Endometrial microvascular endothelial cells (primary cell): Measurements from ENCODE around the gene LHPP. TPM values are rescaled to one million over a fixed set of nuclear protein-coding genes. Genes with fewer than 3 reads are reported as not detected.

Source experiments
- in situ Hi-C: cut with HindIII; loops from 2 replicates; pipeline ENCODE4 v1.10.0; 2017; ENCODE audit warnings: low sequenced_read_pairs, low pct_unique_long_range_greater_than_20kb; ENCODE audit errors: inconsistent ontology term
- total RNA-seq: library from RNA; depleted of rRNA; stranded (reverse); fragments of >200 nt; gene quantifications from one replicate; pipeline ENCODE4 v1.2.3, GENCODE V29; 2015; ENCODE audit errors: inconsistent ontology term

LHPP gene
- total RNA-seq, 1 donor from 2014 or later = 12.3 TPM

- in situ Hi-C loops = no loop called here
Measured at GRCh38 chr10:124512040-124512428, 50.4 kb downstream of the LHPP start.

GRCh38 chr10:124512600-124512999 is 51.0 kb downstream of the LHPP start:
- in situ Hi-C loops = no loop called here

- in situ Hi-C loops = no loop called here
Measured at GRCh38 chr10:124515244-124515970, 53.8 kb downstream of the LHPP start.

GRCh38 chr10:124516181-124516580 is 54.6 kb downstream of the LHPP start:
- in situ Hi-C loops = no loop called here

GRCh38 chr10:124516746-124517397 is 55.2 kb downstream of the LHPP start:
- in situ Hi-C loops = no loop called here

GRCh38 chr10:124517461-124517860 is 55.8 kb downstream of the LHPP start:
- in situ Hi-C loops = no loop called here

GRCh38 chr10:124517931-124518330 is 56.3 kb downstream of the LHPP start:
- in situ Hi-C loops = no loop called here

- in situ Hi-C loops = no loop called here
Measured at GRCh38 chr10:124518366-124518765, 56.7 kb downstream of the LHPP start.

GRCh38 chr10:124520558-124521428 is 59.2 kb downstream of the LHPP start:
- in situ Hi-C loops = no loop called here

GRCh38 chr10:124521429-124521871 is 59.8 kb downstream of the LHPP start:
- in situ Hi-C loops = no loop called here

GRCh38 chr10:124522131-124522932 is 60.7 kb downstream of the LHPP start:
- in situ Hi-C loops = no loop called here

- in situ Hi-C loops = no loop called here
Measured at GRCh38 chr10:124522933-124523871, 61.6 kb downstream of the LHPP start.

GRCh38 chr10:124523901-124524300 is 62.3 kb downstream of the LHPP start:
- in situ Hi-C loops = no loop called here

- in situ Hi-C loops = no loop called here
Measured at GRCh38 chr10:124524991-124525653, 63.5 kb downstream of the LHPP start.

GRCh38 chr10:124525751-124526600 is 64.4 kb downstream of the LHPP start:
- in situ Hi-C loops = no loop called here

- in situ Hi-C loops = no loop called here
Measured at GRCh38 chr10:124526621-124527267, 65.1 kb downstream of the LHPP start.
